Mesenteric fat pad (tissue), 1 donor: Measurements from ENCODE around the gene UHRF1. TPM values are rescaled to one million over a fixed set of nuclear protein-coding genes. Genes with fewer than 3 reads are reported as not detected.
"Not testable (repeated sequence)": the region's sequence is repeated elsewhere in the genome, so short reads cannot be mapped to it uniquely, and the experiment has no call there.

Source experiments
- DNase-seq: peaks from one replicate; pipeline ENCODE4 v3.0.0-alpha.2; 2020; ENCODE audit warnings: low spot score
- total RNA-seq: library from RNA; stranded (reverse); fragmentation: NEBNext Ultra II Directional; extraction: Animal tissue kit (Norgen Biotek cat#: 25700); gene quantifications from one replicate; pipeline ENCODE4 v1.2.1, GENCODE V29; 2021
- donor health status: DM: yes; HTN: yes; CAD: no.

UHRF1 gene
- total RNA-seq, 1 donor from 2014 or later: 0.67 TPM

DNA sequence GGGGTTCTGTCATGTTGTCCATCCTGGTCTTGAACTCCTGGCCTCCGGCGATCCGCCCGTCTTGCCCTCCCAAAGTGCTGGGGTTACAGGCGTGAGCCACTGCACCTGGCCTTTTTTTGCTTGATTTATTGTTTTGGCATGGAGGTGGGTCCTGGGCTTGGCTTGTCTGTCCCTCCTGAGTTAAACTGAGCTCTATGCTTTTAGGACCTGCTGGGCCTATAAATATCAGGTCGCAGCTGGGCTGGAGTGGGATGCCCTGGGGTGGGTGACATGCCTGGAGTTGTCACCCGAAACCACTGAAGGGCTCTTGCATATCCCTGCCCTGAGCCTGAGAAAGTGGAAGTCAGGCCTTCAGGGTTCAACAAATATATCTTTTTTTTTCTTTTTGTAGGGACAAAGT, 12.2 kb upstream of the UHRF1 start:
- DNase-seq: no peak

DNA sequence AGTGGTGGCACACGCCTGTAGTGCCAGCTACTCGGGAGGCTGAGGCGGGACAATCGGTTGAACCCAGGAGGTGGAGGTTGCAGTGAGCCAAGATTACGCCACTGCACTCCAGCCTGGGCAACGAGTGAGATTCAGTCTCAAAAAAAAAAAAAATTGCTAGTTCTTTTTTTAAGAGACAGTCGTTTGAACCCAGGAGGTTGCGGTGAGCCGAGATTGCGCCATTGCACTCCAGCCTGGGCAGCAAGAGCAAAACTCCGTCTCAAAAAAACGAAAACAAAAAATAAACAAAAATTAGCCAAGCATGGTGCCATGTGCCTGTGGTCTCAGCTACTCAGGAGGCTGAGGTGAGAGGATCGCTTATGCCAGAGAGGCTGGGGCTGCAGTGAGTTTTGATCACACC, 8.4 kb upstream of the UHRF1 start:
- DNase-seq: not testable (repeated sequence)

DNA sequence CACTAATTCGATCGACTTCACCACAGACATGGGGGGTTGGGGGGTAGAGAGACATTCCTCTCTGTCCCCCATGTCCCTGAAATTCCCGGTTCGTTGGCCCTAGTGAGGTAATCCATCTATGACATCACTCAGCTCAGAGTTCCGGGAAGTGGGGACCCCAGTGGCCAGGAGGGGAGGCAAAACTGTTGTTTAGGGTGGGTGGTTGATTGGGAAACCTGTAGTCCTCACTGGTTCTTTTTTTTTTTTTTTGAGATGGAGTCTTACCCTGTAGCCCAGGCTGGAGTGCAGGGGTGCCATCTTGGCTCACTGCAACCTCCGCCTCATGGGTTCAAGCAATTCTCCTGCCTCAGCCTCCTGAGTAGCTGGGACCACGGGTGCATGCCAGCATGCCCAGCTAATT, 6.5 kb upstream of the UHRF1 start, which contains the start of gene ARRDC5:
TSS of gene ARRDC5 (minus strand) at position 101 of the 400 bp plus-strand sequence. CDS start at position 30, 71 bp downstream.
- no peak for DNase-seq

DNA sequence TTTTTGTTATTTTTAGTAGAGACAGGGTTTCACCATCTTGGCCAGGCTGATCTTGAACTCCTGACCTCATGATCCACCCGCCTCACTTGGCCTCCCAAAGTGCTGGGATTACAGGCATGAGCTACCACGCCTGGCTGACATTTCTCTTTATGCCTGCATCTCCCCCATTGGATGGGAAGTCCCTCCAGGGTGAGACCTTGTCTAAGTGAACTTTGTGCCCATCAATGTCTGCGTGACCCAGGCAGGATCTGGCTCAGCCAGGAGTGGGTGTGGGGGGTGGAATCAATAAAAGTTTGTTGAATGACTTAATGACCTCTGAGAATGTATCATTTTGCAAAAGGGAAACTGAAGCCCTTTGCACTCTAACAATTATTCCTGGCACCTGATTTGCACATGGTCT, 4.8 kb upstream of the UHRF1 start:
- DNase-seq: no peak

DNA sequence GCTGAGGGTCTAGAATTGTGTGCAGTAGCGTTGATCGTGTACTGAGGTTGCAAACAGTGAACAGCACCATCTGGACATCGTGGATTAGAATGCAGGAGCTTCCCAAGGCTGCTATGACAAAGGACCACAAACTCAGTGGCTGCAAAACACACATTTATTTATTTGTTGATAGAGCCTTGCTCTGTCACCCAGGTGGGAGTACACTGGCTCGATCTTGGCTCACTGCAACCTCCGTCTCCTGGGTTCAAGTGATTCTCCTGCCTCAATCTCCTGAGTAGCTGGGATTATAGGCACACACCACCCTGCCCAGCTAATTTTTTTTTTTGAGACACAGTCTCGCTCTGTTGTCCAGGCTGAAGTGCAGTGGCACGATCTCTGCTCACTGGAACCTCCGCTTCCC, 2.3 kb upstream of the UHRF1 start:
- DNase-seq: no peak

DNA sequence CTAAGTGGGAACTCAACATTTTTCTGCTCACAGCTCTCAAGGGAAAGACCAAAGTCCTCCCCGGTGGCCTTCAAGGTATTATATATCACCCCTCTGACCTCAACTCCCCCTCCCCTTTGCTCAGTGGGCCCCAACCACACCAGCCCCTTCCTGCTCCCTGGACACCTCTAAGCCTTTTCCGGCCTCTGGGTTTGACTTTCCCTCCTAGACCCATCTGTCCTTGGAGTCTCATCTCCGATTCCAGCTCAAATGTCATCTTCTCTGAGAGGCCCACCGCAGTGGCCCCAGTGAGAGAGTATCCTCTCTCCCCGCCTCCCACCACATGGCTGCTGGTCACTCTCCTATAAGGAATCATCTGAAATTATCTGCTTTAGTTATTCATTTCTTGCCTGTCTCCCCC, 941 bp upstream of the UHRF1 start:
- DNase-seq: no peak

DNA sequence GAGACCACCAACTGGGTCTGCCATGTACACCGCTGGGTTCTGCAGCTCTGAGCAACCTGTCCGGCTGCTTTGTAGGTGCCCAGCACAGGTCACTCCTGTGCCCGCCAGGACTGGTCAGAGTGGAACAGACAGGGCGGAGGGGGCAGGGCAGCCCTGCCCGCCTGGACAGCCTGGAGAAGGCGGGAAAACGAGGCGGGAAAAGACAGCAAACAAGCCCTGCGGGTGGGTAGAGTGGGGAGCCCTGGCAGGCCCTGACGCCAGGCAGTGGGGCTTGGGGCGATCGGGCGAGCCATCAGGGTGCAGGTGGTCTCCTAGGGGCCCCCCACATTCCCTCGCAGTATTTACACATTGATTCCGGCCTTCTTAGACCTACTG, 533 bp upstream of the UHRF1 start:
- DNase-seq: no peak

DNA sequence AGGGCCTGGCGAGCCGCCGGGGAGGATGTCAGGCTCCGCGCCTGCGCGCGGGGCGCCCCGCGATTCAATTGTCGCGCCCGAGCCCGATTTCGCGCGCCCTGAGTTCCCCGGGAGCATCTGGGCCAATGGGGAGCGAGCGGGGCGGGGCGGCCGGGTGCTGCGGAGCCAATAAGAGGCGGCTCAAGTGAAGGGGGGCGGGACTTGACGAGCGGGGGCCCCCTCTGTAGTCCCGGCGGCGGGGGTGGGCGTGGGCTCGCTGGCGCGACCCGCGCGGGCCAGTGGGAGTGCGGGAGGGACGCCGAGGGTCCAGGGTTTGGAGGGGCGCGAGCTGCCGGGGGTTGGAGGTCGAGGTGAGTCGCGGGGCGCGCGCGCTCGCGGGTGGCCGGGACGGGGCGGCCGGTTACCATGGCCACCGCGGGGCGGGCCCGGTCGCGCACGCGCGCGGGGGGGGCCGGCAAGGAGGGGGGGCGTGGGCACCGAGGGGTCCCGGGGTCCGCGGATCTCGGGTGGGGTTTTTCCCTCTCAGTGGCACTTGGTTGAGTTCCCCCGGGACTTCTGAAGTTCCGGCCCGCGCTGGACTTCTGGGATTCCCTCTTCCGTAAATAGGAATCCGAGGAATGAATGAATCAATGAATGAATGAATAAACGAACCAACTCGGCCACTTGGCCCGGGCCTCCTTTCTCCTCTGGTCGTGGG, 744 bp downstream of the UHRF1 start:
- peak; percentile 95 for DNase-seq

DNA sequence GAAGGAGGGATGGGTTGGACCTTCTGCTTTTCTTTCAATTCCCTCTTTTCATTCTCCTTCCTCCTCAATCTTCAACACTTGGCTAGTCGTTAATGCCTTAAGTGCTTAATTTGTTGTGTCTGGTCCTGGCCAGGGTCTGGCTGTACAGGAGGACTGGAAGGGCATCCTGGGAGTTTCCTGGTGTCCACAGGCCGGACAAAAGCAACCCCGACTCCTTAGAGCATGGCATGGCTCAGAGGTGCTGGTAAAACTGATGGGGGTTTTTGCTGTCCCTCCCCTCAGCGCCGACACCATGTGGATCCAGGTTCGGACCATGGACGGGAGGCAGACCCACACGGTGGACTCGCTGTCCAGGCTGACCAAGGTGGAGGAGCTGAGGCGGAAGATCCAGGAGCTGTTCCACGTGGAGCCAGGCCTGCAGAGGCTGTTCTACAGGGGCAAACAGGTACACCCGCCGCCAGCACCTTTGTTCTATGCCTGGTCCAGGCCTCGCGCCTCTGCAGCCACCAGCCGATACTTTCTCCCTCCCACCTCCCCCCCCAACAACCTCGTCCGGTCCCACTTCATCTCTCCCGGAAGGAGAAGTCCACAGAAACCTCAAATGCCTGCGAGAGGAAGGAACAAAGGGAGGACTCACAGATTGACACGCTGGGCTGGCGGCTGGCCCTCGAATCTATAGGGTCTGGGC, 1.4 kb downstream of the UHRF1 start:
- DNase-seq: no peak

DNA sequence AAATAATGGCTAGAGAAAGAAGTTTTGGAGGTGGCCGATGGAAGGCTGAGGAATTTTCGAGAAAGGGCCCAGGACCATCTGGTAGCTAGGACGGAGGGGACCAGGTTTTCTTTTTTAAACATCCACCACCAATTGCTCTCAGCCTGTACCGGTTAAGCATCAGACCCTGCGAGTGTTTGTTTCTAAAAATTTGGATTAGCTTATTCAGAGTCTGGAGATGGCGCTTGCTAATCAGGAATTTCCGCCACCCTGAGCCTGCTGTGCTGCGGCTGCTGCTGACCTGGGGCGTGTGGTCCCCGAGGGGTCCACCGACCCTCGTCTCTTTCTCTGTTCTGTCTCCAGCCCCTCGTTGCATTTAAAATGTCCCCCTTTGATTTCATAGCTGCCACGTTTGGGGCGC, 2.0 kb downstream of the UHRF1 start:
- DNase-seq: no peak

DNA sequence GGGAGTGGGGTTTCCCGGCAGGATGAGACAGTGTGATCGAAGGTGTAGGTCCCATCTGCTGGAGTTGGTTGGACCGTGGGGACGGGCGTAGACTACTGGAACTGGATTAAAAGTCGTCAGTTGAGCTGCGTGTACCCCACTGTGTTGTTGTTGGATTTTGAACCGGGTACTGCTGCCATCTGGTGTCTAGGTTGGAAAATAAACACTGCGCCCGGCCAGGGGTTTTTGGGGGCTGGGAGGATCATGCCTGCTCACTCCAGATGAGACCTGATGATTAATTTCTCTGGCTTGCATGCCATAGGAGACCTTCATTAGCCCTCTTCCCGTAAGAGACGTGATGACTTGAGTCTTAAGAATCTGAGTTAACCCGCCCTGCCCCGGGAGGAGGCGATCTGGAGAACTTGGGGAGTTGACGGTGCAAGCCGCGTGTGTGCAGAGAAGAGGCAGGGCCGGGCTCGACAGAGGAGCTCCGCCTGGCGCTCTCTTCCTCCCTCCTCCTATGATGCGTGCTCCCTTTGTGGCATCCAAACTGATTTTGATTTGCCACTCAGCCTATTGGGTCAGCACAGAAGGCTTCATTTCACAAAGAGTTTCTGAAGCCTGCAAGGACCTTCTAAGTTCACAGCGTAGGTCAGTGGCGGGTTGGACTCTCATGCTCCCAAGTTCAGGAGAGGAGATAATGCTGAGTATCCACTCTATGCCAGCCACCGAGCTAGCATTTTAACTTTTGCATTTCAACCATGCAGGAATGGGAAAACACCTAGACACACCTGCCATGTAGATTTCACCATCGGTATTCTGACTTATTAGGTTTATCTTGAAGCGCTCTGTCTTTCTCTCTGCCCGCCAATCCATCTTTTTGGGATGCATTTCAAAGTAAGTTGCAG, 2.7 kb downstream of the UHRF1 start:
- DNase-seq: no peak

DNA sequence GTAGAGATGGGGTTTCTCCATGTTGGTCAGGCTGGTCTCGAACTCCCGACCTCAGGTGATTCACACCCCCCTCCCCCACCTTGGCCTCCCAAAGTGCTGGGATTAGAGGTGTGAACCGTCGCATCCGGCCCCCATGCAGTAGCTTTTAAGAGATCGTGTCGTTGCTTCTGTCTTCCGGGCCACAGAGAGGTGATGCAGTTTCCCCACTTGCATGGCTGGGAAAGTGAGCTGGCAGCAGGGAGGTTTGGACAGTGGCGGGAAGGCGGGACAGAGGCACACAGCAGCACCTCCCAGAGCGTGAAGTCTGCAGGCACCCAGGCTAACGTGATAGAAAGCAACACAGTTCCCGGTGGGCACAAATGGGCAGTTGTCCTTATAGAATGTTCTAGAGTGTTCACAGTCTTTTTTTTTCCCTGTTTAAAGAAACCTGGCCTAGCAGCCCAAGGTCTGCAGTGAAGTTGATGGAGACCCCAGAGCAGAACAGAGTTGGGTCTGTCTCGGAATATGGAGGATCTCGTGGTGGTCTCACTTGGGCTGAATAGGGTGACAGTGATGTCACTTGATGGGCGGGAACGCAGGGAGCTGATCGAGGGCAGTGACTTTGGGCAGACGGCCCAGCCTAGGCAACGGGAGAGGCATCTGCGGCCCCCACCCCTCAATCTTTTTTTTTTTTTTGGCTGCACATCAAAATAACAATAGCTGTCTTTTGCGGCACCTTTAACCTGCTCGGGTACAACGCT, 4.9 kb downstream of the UHRF1 start:
- DNase-seq: no peak

DNA sequence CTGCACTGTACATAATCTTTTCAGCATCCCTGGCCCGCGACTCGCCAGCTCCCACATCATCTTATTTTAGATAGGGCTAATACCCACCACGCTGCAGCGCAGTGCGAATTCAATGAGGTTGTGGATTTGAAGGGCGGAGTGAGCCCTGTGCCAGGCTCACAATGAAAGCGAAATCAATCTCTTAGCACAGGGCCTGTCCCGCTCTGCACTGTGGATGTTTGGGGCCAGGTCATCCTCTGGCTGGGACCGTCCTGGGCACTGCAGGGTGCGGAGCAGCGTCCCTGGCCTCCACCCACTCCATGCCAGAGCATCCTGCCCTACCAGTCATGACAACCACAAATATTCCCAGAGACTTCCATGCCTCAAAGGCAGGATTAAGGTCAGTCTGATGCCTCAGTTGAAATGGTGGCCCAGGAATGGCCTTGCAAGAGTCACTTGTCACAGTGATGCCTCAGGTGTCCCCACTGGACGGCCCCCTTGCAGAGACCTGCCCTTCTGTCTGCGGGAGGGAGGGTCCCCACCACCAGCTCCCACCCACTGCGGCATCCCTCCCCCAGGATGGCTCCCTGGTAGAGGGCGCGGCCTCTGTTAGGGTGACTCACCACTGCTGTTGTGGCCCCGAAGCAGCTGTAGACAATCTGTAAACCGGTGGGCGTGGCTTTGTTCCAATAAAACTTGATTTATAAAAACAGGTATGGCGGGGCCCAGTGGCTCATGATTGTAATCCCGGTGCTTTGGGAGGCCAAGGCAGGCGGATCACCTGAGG, 5.6 kb downstream of the UHRF1 start:
- no peak for DNase-seq

DNA sequence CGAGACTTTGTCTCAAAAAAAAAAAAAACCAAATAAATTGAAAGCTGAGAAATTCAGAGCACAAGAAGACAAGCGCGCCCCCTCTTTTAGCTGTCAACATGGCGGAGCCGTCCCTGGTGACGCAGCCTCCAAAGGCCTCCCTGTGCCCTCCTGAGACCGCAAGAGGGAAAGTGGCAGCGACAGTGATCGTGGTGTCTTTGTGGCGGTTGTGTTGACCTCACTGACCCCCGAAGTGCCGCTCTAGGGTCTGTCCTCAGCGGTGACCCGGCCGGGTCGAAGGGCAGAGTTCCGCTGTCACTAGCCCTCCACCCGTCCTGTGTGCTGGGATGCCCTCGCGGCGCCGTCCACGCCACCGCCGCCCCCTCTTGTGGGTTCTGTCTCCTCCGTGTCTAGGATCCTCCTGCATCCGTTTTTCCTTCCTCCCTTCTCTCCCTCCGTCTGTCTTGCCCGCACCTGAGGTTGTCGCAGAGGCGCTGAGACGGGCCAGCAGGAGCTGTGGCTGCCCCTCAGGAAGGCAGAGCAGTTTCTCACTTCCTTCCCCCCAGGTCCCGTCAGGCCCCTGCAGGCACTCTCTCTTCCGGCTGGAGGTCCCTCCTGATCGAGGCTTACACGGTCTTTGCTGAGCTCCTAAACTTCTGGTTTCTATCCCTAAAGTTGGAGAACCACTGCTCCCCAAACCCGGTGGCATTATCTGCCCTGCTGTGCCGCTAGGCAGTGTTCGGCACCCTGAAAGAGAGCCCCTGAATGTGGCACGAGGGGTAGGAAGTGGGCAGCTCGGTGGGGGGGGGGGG, 7.2 kb downstream of the UHRF1 start:
- DNase-seq: no peak

DNA sequence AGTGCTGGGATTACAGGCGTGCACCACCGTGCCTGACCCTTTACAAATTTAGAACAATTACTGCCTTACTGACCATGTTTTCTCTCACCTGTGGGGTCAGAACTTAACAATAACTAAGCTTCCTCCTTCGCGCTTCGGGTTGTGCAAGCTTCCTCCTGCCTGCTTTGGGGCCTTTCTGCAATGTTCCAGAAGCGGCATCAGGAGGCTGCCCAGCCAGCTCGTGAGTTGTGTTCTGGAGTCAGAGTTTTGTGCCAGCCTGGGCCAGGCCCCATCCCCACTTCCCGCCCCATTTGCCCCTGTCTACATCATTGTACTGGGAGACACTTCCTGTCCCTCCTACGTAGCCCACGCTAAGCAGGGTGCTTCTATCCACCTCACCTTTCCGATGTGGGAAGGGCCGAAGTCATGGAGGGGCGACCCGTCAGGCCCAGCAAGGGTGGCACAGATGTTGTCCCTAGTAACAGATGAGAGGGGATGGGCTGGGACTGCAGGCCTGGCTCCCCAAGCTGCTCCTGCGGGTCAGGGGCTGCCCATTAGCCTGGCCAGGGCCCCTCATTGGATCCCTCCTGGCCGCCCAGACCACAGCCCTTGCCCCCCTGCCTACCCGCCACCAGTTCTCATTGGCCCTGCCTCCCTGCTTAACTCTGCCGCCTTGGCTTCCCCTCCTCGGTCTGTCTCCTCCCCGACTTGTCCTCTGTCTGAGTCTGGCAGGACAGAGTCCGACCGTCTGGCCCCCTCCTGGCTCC, 13.4 kb downstream of the UHRF1 start:
- DNase-seq: no peak

DNA sequence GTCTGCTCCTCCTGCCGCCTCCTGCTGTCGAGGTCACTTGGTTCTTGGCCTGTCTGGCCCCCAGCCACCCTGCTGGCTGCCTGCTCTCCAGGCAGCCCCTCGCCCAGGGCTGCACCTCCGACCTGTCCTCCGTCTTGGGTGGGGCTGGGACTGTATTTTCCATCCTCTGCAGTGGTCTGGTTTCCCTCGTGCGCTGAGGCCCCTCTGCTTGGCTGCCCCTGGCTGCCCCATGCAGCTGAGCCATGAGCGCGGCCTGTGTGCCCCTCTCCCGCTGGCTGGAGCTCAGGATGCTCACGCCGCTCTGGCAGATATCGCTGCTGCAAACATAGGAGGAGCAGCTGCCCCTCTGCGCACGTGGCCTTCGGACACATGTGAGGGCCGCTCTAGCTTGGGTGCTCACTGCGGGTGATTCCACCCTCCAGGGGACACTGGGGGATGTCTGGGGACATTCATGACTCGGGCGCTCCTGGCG, 14.0 kb downstream of the UHRF1 start:
- no peak for DNase-seq

DNA sequence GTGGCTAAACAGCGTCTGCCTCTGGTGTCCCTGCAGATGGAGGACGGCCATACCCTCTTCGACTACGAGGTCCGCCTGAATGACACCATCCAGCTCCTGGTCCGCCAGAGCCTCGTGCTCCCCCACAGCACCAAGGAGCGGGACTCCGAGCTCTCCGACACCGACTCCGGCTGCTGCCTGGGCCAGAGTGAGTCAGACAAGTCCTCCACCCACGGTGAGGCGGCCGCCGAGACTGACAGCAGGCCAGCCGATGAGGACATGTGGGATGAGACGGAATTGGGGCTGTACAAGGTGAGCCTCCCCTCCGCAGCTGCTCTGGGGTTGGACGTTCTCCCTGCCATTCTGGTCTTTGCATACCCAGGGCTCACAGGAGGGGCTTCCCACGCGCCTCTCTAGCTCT, 19.9 kb downstream of the UHRF1 start:
- no peak for DNase-seq

DNA sequence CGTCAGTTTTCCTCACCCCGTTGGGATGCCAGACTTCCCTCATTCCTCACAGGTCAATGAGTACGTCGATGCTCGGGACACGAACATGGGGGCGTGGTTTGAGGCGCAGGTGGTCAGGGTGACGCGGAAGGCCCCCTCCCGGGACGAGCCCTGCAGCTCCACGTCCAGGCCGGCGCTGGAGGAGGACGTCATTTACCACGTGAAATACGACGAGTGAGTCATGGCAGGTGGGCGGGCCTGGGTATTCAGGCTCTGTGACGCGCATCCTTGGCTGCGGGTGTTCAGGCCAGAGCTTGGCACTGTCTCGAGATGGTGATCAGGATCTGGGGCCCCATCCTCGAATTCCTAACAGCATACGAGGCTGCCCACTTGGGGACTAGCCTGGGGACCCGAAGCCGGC, 21.4 kb downstream of the UHRF1 start:
- no peak for DNase-seq

DNA sequence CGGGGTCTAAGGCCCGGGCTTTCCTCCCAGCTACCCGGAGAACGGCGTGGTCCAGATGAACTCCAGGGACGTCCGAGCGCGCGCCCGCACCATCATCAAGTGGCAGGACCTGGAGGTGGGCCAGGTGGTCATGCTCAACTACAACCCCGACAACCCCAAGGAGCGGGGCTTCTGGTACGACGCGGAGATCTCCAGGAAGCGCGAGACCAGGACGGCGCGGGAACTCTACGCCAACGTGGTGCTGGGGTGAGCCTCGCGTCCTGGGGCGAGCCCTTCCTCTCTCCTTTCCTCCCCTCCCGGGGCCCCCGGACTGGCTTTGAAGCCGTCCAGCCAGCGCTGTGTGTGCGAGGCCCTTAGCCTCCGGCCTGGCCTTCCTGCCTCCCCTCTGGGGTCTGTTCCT, 23.4 kb downstream of the UHRF1 start:
- no peak for DNase-seq
